ENCODE results near the gene CPM. TPM values are rescaled to one million over a fixed set of nuclear protein-coding genes. Genes with fewer than 3 reads are reported as not detected.

The CPM gene
- total RNA-seq, 1 donor from 2014 or later, result not detected

- H3K27me3 Mint-ChIP-seq (ENCODE audit: low read depth), result no peaks in the 10 kb centered on the region
- H3K4me3 Mint-ChIP-seq, result no peak overlapping the region
- H3K36me3 Mint-ChIP-seq (ENCODE audit: low read depth), result no peaks in the 10 kb centered on the region
Observed at GRCh38 chr12:68954811-68955210, 21.8 kb upstream of the CPM start.

GRCh38 chr12:68953536-68953935, 20.6 kb upstream of the CPM start:
- Mint-ChIP-seq H3K4me3 (no peak overlapping the region), H3K27me3 (ENCODE audit: low read depth) (no peaks in the 10 kb centered on the region), H3K9me3 (no peaks in the 10 kb centered on the region), H3K4me1 (no peaks in the 10 kb centered on the region), H3K36me3 (ENCODE audit: low read depth) (no peaks in the 10 kb centered on the region), H3K27ac (ENCODE audit: unreplicated experiment) (no peak overlapping the region)
- DNase-seq (ENCODE audit: low read depth, low spot score), result no peak
- TF ChIP-seq CTCF (conservative IDR thresholded peaks at IDR 0.05), result no peak

More at GRCh38 chr12:68954811-68955210, 21.8 kb upstream of the CPM start:
- no peak for TF ChIP-seq CTCF (conservative IDR thresholded peaks at IDR 0.05)
- Mint-ChIP-seq H3K9me3 (no peaks in the 10 kb centered on the region), H3K4me1 (peaks cover 6% of the 10 kb centered on the region), H3K27ac (ENCODE audit: unreplicated experiment) (no peak overlapping the region)
- DNase-seq (ENCODE audit: low read depth, low spot score), result no peak

GRCh38 chr12:68951652-68952051, 18.7 kb upstream of the CPM start:
- Mint-ChIP-seq H3K27me3 (ENCODE audit: low read depth) (no peaks in the 10 kb centered on the region), H3K4me3 (no peak overlapping the region), H3K9me3 (no peaks in the 10 kb centered on the region), H3K4me1 (no peaks in the 10 kb centered on the region), H3K36me3 (ENCODE audit: low read depth) (no peaks in the 10 kb centered on the region), H3K27ac (ENCODE audit: unreplicated experiment) (no peak overlapping the region)
- DNase-seq (ENCODE audit: low read depth, low spot score), result no peak
- TF ChIP-seq CTCF (conservative IDR thresholded peaks at IDR 0.05), result no peak

- no peak for DNase-seq (ENCODE audit: low read depth, low spot score)
- Mint-ChIP-seq H3K36me3 (ENCODE audit: low read depth) (no peaks in the 10 kb centered on the region), H3K4me3 (no peak overlapping the region), H3K27ac (ENCODE audit: unreplicated experiment) (no peak overlapping the region), H3K27me3 (ENCODE audit: low read depth) (no peaks in the 10 kb centered on the region), H3K9me3 (no peaks in the 10 kb centered on the region), H3K4me1 (no peaks in the 10 kb centered on the region)
- TF ChIP-seq CTCF (conservative IDR thresholded peaks at IDR 0.05), result no peak
Observed at GRCh38 chr12:68950511-68950910, 17.5 kb upstream of the CPM start.

- H3K4me3 Mint-ChIP-seq, result no peak overlapping the region
- TF ChIP-seq CTCF (conservative IDR thresholded peaks at IDR 0.05), result no peak
- H3K4me1 Mint-ChIP-seq, result no peaks in the 10 kb centered on the region
- no peaks in the 10 kb centered on the region for H3K9me3 Mint-ChIP-seq
- no peaks in the 10 kb centered on the region for H3K36me3 Mint-ChIP-seq (ENCODE audit: low read depth)
- H3K27ac Mint-ChIP-seq (ENCODE audit: unreplicated experiment), result no peak overlapping the region
- peaks cover 4% of the 10 kb centered on the region for H3K27me3 Mint-ChIP-seq (ENCODE audit: low read depth)
- DNase-seq (ENCODE audit: low read depth, low spot score), result no peak
Observed at GRCh38 chr12:68945255-68945654, 12.3 kb upstream of the CPM start.

Measured in neural crest cell (in vitro differentiated cells).